NCI-H2081 treated with DMSO at 0.1 percent for 48 hours (cell line): Measurements from ENCODE around the gene CACFD1.

Source experiments
- DNase-seq: peaks from one replicate; lab custom pipeline; 2025; lab: John Stamatoyannopoulos, UW

Gene CACFD1

DNA sequence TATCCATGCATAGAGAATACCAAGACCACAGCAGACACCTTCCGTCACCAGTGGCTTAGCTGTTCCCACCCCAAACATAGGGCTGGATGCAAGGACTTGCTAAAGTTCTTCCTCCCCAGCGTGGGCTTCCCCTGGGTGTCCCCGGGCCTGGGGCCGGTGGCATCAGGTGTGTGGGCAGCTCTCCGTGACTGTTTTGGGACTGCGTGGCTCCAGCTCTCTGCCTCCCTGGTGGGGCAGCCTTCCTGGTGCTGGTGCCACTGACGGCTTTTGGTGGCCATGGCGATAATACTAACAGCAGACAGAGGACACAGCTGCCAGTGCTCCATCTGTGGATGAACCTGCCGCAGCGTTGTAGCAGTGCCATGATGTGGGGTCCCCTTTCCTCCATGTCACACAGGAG is 4.9 kb downstream of the CACFD1 start:
- no peak for DNase-seq

GRCh38 chr9:133465984-133466383 is 6.2 kb downstream of the CACFD1 start:
- no peak for DNase-seq

GRCh38 chr9:133467101-133467500 is 7.3 kb downstream of the CACFD1 start:
- no peak for DNase-seq

DNA sequence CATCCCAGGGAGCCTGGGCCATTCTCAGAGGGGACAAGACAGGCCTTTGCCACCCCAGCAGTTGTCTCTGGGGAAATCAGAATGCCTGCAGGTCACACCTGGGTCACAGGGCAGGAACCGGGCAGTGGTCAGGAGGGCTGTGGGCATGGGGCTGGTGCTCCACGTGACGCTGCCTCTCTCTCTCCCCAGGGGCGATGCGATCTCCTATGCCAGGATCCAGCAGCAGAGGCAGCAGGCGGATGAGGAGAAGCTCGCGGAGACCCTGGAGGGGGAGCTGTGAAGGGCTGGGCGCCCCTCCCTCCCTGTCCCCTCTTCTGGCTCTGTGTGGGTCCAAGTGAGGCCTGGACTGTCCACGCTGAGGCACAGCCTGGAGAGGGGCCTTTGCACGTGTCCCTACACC is 8.6 kb downstream of the CACFD1 start:
- no peak for DNase-seq

GRCh38 chr9:133468777-133469421 is 9.1 kb downstream of the CACFD1 start:
- DNase-seq = no peak

GRCh38 chr9:133470427-133470924 is 10.7 kb downstream of the CACFD1 start:
- DNase-seq = no peak

- DNase-seq = no peak
Measured at GRCh38 chr9:133470988-133471387, 11.2 kb downstream of the CACFD1 start.

GRCh38 chr9:133471551-133472276 is 11.9 kb downstream of the CACFD1 start:
- DNase-seq = no peak

GRCh38 chr9:133472277-133472645 is 12.5 kb downstream of the CACFD1 start:
- no peak for DNase-seq

GRCh38 chr9:133472753-133473378 is 13.1 kb downstream of the CACFD1 start:
- DNase-seq = no peak

DNA sequence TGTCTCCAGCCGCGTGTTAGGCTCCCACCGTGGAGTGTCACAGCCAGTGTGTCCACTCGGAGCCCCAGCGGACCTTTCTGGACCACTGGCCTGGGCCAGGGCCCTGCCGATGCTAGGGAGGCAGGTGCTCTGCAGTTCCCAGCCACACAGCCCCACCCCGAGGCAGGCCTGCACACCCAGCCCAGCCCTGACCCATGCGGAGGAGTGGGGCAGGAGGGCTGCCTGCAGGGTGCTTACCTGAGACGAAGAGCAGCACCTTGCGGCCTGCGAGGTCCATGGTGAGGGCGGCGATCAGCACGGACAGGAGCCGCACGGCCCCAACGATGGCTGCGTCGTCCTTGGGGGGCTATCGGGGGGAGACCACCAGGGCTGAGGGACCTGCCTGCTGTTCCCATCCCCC is 14.0 kb downstream of the CACFD1 start:
- DNase-seq = no peak

DNA sequence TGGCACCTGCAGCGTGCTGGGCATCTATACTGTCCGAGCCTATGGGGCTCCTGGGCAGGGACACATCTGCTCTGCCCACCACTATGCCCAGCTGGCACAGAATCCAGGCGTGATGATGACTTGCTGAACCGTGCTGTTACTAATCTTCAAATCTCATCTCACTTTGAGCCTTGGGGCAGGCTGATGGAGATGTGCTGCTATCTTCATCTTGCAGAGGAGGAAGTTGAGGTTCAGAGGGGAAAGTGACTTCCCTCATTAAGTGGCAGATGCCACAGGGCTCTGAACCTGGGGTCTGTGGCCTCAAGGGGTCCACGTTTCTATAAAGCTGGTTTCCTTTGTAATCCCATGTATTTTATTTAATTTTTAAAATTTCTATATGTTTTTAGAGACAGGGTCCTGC is 14.4 kb downstream of the CACFD1 start:
- no peak for DNase-seq

GRCh38 chr9:133474853-133475252 is 15.1 kb downstream of the CACFD1 start:
- no peak for DNase-seq

GRCh38 chr9:133475292-133476012 is 15.7 kb downstream of the CACFD1 start:
- no peak for DNase-seq

GRCh38 chr9:133476036-133476931 is 16.5 kb downstream of the CACFD1 start:
- DNase-seq = no peak

- DNase-seq = no peak
Measured at GRCh38 chr9:133476941-133477340, 17.2 kb downstream of the CACFD1 start.

DNA sequence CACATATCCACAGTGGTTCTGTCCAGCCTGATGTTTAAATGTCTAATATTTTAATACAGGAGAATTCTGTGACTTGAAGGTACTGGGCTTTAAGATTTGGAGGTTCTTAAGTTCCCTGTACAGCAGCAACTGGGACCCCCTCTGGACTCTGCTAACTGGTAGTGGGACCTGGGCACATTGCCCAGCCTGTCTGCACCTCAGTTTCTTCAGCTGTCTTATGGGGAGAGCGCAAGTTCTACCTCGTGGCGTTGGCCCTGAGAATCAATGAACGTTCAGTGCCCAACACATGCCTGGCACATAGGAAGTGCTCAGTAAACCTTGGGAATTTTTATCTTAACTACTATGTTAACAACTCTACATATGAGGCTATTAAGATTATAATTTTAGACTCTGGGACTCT is 17.7 kb downstream of the CACFD1 start:
- DNase-seq = no peak

DNA sequence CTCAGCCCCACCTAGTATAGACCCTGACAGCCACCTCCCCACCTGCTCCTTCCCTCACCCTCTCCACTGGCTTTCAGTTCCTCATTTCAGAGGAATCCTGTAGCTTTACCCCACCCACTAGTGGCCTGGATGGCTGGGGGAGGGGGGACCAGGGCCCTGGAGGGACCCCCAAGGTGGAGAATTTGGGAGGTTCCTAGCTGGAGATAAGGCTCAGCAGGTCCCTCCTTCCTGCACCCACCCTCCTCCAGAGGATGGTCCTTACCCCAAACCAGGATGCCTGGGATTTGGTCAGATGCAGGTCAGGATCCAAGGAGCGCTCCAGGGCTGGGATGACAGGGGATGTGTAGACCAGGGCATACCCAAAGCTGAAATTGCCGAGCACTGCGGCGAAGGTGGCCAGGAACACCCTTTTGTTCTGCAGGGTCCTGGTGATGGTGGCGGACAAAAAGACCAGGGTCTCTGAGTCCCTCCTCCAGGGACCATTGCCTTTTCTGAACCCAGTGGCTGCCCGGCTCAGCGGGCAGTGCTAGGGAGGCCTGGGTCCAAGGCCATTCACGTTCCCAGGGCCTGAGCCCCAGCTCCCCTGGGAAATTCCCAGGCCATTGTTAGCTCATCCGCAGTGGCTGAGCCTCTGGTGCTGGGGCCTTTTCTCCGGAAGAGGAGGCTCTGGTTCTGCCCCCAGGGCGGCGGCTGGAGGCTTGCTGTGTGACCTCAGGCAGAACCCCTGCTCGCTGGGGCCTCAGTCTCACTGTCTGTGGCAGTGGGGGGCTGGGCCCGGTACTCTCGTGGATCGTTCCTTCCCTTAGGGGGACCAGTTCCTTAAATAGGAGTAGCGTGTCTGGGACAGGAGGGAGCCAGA is 18.4 kb downstream of the CACFD1 start:
- DNase-seq = no peak

DNA sequence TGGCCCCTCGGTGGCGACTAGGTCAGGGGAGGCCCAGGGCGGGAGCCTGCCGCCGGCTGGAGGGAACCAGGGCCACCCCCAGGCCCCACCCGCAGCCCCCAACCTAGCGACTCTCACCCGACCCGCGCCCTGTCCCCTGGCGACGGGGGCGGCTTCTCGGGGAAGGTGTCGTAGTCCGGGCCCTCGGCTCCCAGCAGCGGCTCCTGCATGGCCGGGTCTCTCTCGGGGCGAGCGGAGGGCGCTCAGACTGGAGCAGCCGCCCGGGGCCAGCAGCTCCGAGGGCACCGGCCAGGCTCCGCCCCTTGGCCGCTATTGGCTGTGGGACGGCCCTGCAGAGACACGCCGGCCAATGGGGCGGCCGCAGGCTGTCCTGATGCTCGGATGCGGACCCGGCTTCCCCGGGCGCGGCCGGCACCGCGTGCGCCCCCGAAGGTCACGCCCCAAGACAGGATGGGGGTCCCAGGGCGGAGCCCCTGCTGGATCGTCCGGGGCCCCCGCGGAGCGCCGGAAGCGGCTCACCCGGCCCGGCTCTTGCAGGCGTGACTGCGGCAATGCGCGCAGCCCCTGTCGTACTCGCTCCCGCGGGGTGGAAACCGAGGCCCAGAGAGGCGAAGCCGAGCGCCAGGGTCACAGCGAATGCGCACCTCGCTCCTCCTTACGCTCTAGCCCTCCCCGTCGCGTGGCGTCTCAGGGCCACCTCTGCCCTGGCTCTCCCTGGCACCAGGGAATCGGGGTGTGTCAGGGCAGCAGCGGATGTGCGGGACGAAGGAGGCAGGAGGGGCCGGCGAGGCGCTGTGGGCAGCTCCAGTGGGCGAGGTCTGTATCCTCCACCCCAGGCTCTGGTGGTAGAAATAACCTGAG is 19.3 kb downstream of the CACFD1 start, which contains the start of gene SLC2A6:
TSS of gene SLC2A6 (minus strand) at position 249 of the 861 bp plus-strand sequence. CDS start at position 209, 40 bp downstream.
- DNase-seq = peak; percentile 48
